H1 (cell line): Measurements from ENCODE around the gene KRT4. TPM values are rescaled to one million over a fixed set of nuclear protein-coding genes. Genes with fewer than 3 reads are reported as not detected.

Source experiments
- CTCF ChIA-PET: fragments of 300-600 bp; sonication (Branson Sonifier 250); formaldehyde crosslinking; loops from one replicate; lab custom pipeline; 2021; ENCODE audit not compliant: partially characterized antibody; lab: Charles Lee
- POLR2A ChIA-PET: fragments of 300-600 bp; sonication (Branson Sonifier 250); formaldehyde crosslinking; loops from one replicate; lab custom pipeline; 2021; ENCODE audit warnings: inconsistent platforms; ENCODE audit not compliant: partially characterized antibody; lab: Charles Lee
- DNase-seq, 2 experiments: peaks; one replicate each; pipeline versions ENCODE4 v3.0.0 to v3.0.0-alpha.2; 2010 to 2022; ENCODE audit warnings: low spot score in 2 of 2, low read depth in 1 of 2, mixed read lengths in 1 of 2
- FAIRE-seq: peaks from 2 replicates; lab custom pipeline; 2011; peaks lifted over from hg19 to GRCh38; lab: Jason Lieb, UNC
- H2AFZ ChIP-seq: 2 replicates; pipeline ENCODE4 v1.8.1; 2012; ENCODE audit warnings: low read length, inconsistent platforms
- H2AK5ac ChIP-seq: 2 replicates; pipeline ENCODE4 v1.6.1; 2013; ENCODE audit warnings: low read depth, low read length
- H2BK120ac ChIP-seq: replicated peaks from 2 replicates; pipeline ENCODE3; 2013; ENCODE audit warnings: low read depth, low read length, inconsistent platforms
- H2BK12ac ChIP-seq: 2 replicates; pipeline ENCODE4 v1.6.1; 2013; ENCODE audit warnings: low read depth, low read length
- H2BK15ac ChIP-seq: 2 replicates; pipeline ENCODE4 v1.6.1; 2013; ENCODE audit warnings: low read length
- H2BK20ac ChIP-seq: 2 replicates; pipeline ENCODE4 v1.6.1; 2013; ENCODE audit warnings: low read length
- H2BK5ac ChIP-seq: 2 replicates; pipeline ENCODE4 v1.6.1; 2013; ENCODE audit warnings: low read depth, low read length
- H3K14ac ChIP-seq: 2 replicates; pipeline ENCODE4 v1.6.1; 2013; ENCODE audit warnings: inconsistent platforms; ENCODE audit not compliant: insufficient read length
- H3K18ac ChIP-seq: 2 replicates; pipeline ENCODE4 v1.6.1; 2013; ENCODE audit warnings: low read length; ENCODE audit errors: extremely low read depth
- H3K23ac ChIP-seq: 2 replicates; pipeline ENCODE4 v1.6.1; 2013; ENCODE audit warnings: inconsistent platforms; ENCODE audit not compliant: insufficient read length
- H3K23me2 ChIP-seq: 2 replicates; pipeline ENCODE4 v1.6.1; 2013; ENCODE audit warnings: low read depth, low read length
- H3K27ac ChIP-seq: 2 replicates; pipeline ENCODE4 v1.6.1; 2011; ENCODE audit warnings: low read depth, low read length, inconsistent platforms
- H3K27me3 ChIP-seq, 4 experiments: replicated peaks in 1 of 4; 1 replicate in 1 of 4; 2 replicates in 3 of 4; pipeline versions ENCODE4 v1.6.1 to v1.8.1; 2011 to 2013; ENCODE audit warnings: low read length in 3 of 4, mild to moderate bottlenecking in 3 of 4, inconsistent platforms in 2 of 4, mixed read lengths in 2 of 4, moderate library complexity in 1 of 4; ENCODE audit not compliant: control insufficient read depth in 3 of 4, insufficient read depth in 3 of 4; ENCODE audit errors: extremely low read depth in 1 of 4
- H3K36me3 ChIP-seq, 4 experiments: 2 replicates each; pipeline versions ENCODE4 v1.6.1 to v1.8.1; 2011 to 2013; ENCODE audit warnings: mild to moderate bottlenecking in 4 of 4, low read length in 3 of 4, moderate library complexity in 2 of 4, control low read depth in 1 of 4, inconsistent platforms in 1 of 4; ENCODE audit not compliant: insufficient read depth in 4 of 4, control insufficient read depth in 2 of 4
- H3K4ac ChIP-seq: replicated peaks from 2 replicates; pipeline ENCODE3; 2013; ENCODE audit warnings: low read length, low read depth, mixed read lengths, inconsistent platforms; ENCODE audit not compliant: insufficient read length
- H3K4me1 ChIP-seq, 4 experiments: replicated peaks in 1 of 4; 1 replicate in 1 of 4; 2 replicates in 3 of 4; pipeline versions ENCODE4 v1.6.1 to v1.8.1; 2011 to 2013; ENCODE audit warnings: low read length in 3 of 4, inconsistent platforms in 2 of 4, mixed read lengths in 1 of 4; ENCODE audit not compliant: insufficient read depth in 4 of 4, control insufficient read depth in 3 of 4
- H3K4me2 ChIP-seq, 2 experiments: 2 replicates each; pipeline versions ENCODE4 v1.6.1 to v1.8.1; 2011 to 2013; ENCODE audit warnings: low read depth in 2 of 2, low read length in 2 of 2, control low read depth in 1 of 2, inconsistent platforms in 1 of 2, mild to moderate bottlenecking in 1 of 2; ENCODE audit not compliant: insufficient read depth in 1 of 2
- H3K4me3 ChIP-seq, 4 experiments: fragments of 200-600, 300-600 bp in 1 of 4; sonication (generic), shearing (Covaris generic), sonication (Bioruptor Twin) in 1 of 4; 2 replicates each; pipeline versions ENCODE4 v1.5.1 to v1.8.1; 2011 to 2016; ENCODE audit warnings: low read length in 4 of 4, low read depth in 3 of 4, control low read depth in 2 of 4, inconsistent platforms in 2 of 4, mild to moderate bottlenecking in 2 of 4, mixed read lengths in 1 of 4, moderate library complexity in 1 of 4; ENCODE audit not compliant: insufficient read depth in 2 of 4; ENCODE audit errors: extremely low read depth in 1 of 4
- H3K56ac ChIP-seq: replicated peaks from 2 replicates; pipeline ENCODE3; 2013; ENCODE audit warnings: low read depth, mild to moderate bottlenecking, mixed read lengths, low read length, inconsistent platforms; ENCODE audit not compliant: insufficient read length
- H3K79me1 ChIP-seq: 2 replicates; pipeline ENCODE4 v1.6.1; 2013; ENCODE audit warnings: low read depth, low read length, control low read depth
- H3K79me2 ChIP-seq, 2 experiments: 2 replicates each; pipeline versions ENCODE4 v1.6.1 to v1.8.1; 2012 to 2013; ENCODE audit warnings: low read length in 2 of 2, mild to moderate bottlenecking in 2 of 2, inconsistent platforms in 1 of 2; ENCODE audit not compliant: insufficient read depth in 2 of 2, control insufficient read depth in 1 of 2
- H3K9ac ChIP-seq, 4 experiments: replicated peaks in 1 of 4; 1 replicate in 1 of 4; 2 replicates in 3 of 4; pipeline versions ENCODE4 v1.6.1 to v1.8.1; 2011 to 2013; ENCODE audit warnings: low read depth in 3 of 4, low read length in 3 of 4, control low read depth in 2 of 4, mild to moderate bottlenecking in 2 of 4, moderate library complexity in 2 of 4, inconsistent platforms in 1 of 4; ENCODE audit errors: extremely low read depth in 1 of 4
- H3K9me3 ChIP-seq, 2 experiments: 2 replicates each; pipeline versions ENCODE4 v1.6.1 to v1.8.1; 2012 to 2013; ENCODE audit warnings: mild to moderate bottlenecking in 2 of 2, moderate library complexity in 2 of 2, control low read depth in 1 of 2, inconsistent platforms in 1 of 2, low read depth in 1 of 2, low read length in 1 of 2, mixed read lengths in 1 of 2; ENCODE audit not compliant: insufficient read depth in 2 of 2
- H4K20me1 ChIP-seq, 2 experiments: replicated peaks in 1 of 2; 2 replicates each; pipeline versions ENCODE3 to v1.8.1; 2011 to 2013; ENCODE audit warnings: inconsistent platforms in 2 of 2, low read length in 2 of 2, mild to moderate bottlenecking in 1 of 2; ENCODE audit not compliant: insufficient read depth in 2 of 2, control insufficient read depth in 1 of 2
- H4K5ac ChIP-seq: 2 replicates; pipeline ENCODE4 v1.6.1; 2013; ENCODE audit warnings: low read length, low read depth, mixed read lengths, inconsistent platforms; ENCODE audit not compliant: insufficient read length
- H4K8ac ChIP-seq: 2 replicates; pipeline ENCODE4 v1.8.0; 2013; ENCODE audit warnings: mild to moderate bottlenecking, moderate library complexity, low read length, inconsistent platforms; ENCODE audit not compliant: insufficient read depth; ENCODE audit errors: extremely low read depth
- H4K91ac ChIP-seq: replicated peaks from 2 replicates; pipeline ENCODE3; 2013; ENCODE audit warnings: low read length, mixed read lengths, inconsistent platforms; ENCODE audit not compliant: insufficient read length
- BACH1 ChIP-seq: IDR thresholded peaks from 2 replicates; pipeline ENCODE4 v1.6.1; 2012; ENCODE audit warnings: low read length, improper control_type of control experiment
- FOSL1 ChIP-seq: IDR thresholded peaks from 2 replicates; pipeline ENCODE4 v1.6.1; 2011; ENCODE audit warnings: mild to moderate bottlenecking, low read depth, low read length, moderate library complexity; ENCODE audit not compliant: insufficient read depth
- POLR2A ChIP-seq, 2 experiments: IDR thresholded peaks; 1 replicate in 1 of 2; 2 replicates in 1 of 2; pipeline ENCODE4 v1.6.1; 2011; ENCODE audit warnings: low read depth in 2 of 2, low read length in 2 of 2, mild to moderate bottlenecking in 2 of 2; ENCODE audit errors: control extremely low read depth in 1 of 2
- SAP30 ChIP-seq: fragments of 300-600 bp; sonication (generic); IDR thresholded peaks from 2 replicates; pipeline ENCODE4 v1.7.1; 2012; ENCODE audit warnings: low read length, moderate library complexity, mild to moderate bottlenecking, inconsistent platforms; ENCODE audit not compliant: insufficient read depth, insufficient replicate concordance
- SRF ChIP-seq: IDR thresholded peaks from 2 replicates; pipeline ENCODE4 v1.6.1; 2011; ENCODE audit warnings: mild to moderate bottlenecking, low read depth, low read length, moderate library complexity
- WGBS, 2 experiments: shearing (Covaris generic) in 1 of 2; methylation state at CpG; one replicate each; pipeline versions ENCODE4 v1.1.6 to v1.1.7; 2013 to 2015; ENCODE audit warnings: low lambda C conversion rate in 2 of 2, mixed read lengths in 2 of 2, inconsistent platforms in 1 of 2, low coverage in 1 of 2, missing lambda C conversion rate in 1 of 2; ENCODE audit not compliant: insufficient replicate concordance in 2 of 2, insufficient coverage in 1 of 2, insufficient read length in 1 of 2; ENCODE audit errors: extremely low coverage in 1 of 2, missing lambda C conversion rate in 1 of 2; 5-methylcytosine and 5-hydroxymethylcytosine counted together
- polyA plus RNA-seq, 7 experiments: library from polyadenylated mRNA; depleted of rRNA in 3 of 7; stranded (reverse) in 5 of 7; unstranded in 2 of 7; fragments of >200 nt in 5 of 7; fragments of 200-250 nt in 2 of 7; gene quantifications; 1 replicate in 5 of 7; 2 replicates in 1 of 7; 4 replicates in 1 of 7; pipeline versions ENCODE4 v1.2.1 to v1.2.3, GENCODE V29; 2011 to 2013; ENCODE audit warnings: missing spikeins in 2 of 7, mixed read lengths in 2 of 7
- total RNA-seq: library from RNA; stranded (reverse); fragmentation: NEBNext Ultra II Directional; extraction: Animal tissue kit (Norgen Biotek cat#: 25700); gene quantifications from 2 replicates; pipeline ENCODE4 v1.2.1, GENCODE V29; 2021

The KRT4 gene
- total and polyA plus RNA-seq, 2 of the 8 experiments (the other 6 are each of a cell fraction or from before 2014, with no cell fraction given) = not detected

DNA sequence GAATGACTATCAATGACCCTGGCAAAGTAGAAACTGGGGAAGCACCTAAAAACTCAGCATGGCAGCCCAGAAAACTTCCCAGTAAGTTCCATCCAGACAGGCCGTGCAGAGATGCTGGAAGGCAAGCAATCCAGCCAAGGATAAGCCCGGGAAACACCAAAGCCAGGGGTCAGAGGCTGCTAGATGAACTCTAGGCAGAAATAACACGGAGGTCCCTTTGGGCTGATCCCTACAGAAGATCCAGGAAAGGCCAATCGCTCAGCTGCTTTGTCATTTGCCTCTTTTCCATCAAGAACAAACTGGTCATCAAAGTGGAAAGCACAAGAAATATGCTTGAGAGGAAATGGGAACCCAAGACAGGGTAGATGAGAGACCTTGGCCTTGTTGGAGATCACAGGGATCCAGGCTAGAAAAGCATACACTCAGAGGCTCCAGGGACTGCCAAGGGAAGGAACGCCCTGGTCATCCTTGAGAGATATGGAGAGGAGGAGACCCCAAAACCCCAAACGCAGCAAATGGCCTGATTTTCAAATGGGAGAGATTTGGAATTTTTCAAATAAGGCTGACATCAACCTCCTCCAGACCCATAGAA is 13.7 kb upstream of the KRT4 start:
- H3K4ac ChIP-seq = no peak overlapping the region
- no peaks in the 10 kb centered on the region; a peak in 2 of 7 replicates for H3K4me1 ChIP-seq
- H2BK5ac ChIP-seq = no peak overlapping the region
- no peaks in the 10 kb centered on the region for H4K20me1 ChIP-seq
- no peak overlapping the region for H2BK15ac ChIP-seq
- no peak overlapping the region for H2AK5ac ChIP-seq
- no peak overlapping the region for H3K56ac ChIP-seq
- H3K18ac ChIP-seq = no peak overlapping the region
- H3K79me1 ChIP-seq = no peaks in the 10 kb centered on the region
- H2BK12ac ChIP-seq = no peak overlapping the region; the same call in 1 of the 2 replicates
- H4K91ac ChIP-seq = no peak overlapping the region
- no peak overlapping the region for H2AFZ ChIP-seq
- H3K23ac ChIP-seq = no peak overlapping the region
- no peak overlapping the region for H2BK20ac ChIP-seq
- no peak overlapping the region for H3K27ac ChIP-seq
- TF ChIP-seq SRF (no peak), BACH1 (no peak), POLR2A (IDR thresholded peaks at IDR 0.05; ENCODE audit: control extremely low read depth in 1 of 2, low read depth in 2 of 2, low read length in 2 of 2) (no peak), FOSL1 (no peak), SAP30 (no peak)
- no peak overlapping the region for H4K8ac ChIP-seq
- no peaks in the 10 kb centered on the region for H3K9me3 ChIP-seq
- ChIA-PET POLR2A (no interaction called here), CTCF (interaction anchor here (0.9 to 3.7 kb wide), 4 partner anchors 13 to 120 kb away, joined by 3 to 13 read pairs (median 3); no protein-coding TSS in a partner anchor)
- no peak overlapping the region for H3K14ac ChIP-seq
- 0 out of 7 replicates have a peak, but pooled peaks cover 0 to 2% (median 0%) of the 10 kb centered on the region in 4 experiments for H3K27me3 ChIP-seq
- no peak overlapping the region for H3K4me2 ChIP-seq
- no peak overlapping the region for H3K4me3 ChIP-seq
- FAIRE-seq (no peak), DNase-seq (no peak)
- H2BK120ac ChIP-seq = no peak overlapping the region
- H3K9ac ChIP-seq = no peak overlapping the region
- H3K36me3 ChIP-seq = no peaks in the 10 kb centered on the region
- H3K79me2 ChIP-seq = no peaks in the 10 kb centered on the region
- no peaks in the 10 kb centered on the region for H3K23me2 ChIP-seq
- H4K5ac ChIP-seq = no peak overlapping the region
- WGBS, 2 experiments = 89% methylated on average over 6 of the region's 6 CpGs; no CpG with 5 or more reads in 1 of the 2 experiments
